GM21717 (cell line): ENCODE data around the gene TSPAN1.
"Not testable (repeated sequence)": the region's sequence is repeated elsewhere in the genome, so short reads cannot be mapped to it uniquely, and the experiment has no call there.

ENCODE experiments used
- ATAC-seq: cut with Tn5 transposase; IDR thresholded peaks from one replicate; pipeline ENCODE4 v1.9.1; 2021; ENCODE audit warnings: mild to moderate bottlenecking, moderate library complexity; ENCODE audit not compliant: unreplicated experiment

Gene TSPAN1

GRCh38 chr1:46215504-46215903 is 40.6 kb downstream of the TSPAN1 start:
- ATAC-seq: no peak

GRCh38 chr1:46218443-46218842 is 43.6 kb downstream of the TSPAN1 start:
- ATAC-seq: no peak

- no peak for ATAC-seq
These were observed 44.9 kb downstream of the TSPAN1 start for GRCh38 chr1:46219551-46220520.

- no peak for ATAC-seq
These were observed 45.9 kb downstream of the TSPAN1 start for GRCh38 chr1:46220808-46221207.

- no peak for ATAC-seq
These were observed 46.9 kb downstream of the TSPAN1 start for GRCh38 chr1:46221749-46222148.

GRCh38 chr1:46223055-46223454 is 48.2 kb downstream of the TSPAN1 start:
- ATAC-seq: not testable (repeated sequence)

- ATAC-seq: peak; percentile 78
These were observed 48.6 kb downstream of the TSPAN1 start for GRCh38 chr1:46223472-46223943.

- no peak for ATAC-seq
These were observed 50.1 kb downstream of the TSPAN1 start for GRCh38 chr1:46224966-46225365.

GRCh38 chr1:46231231-46231630 is 56.3 kb downstream of the TSPAN1 start:
- ATAC-seq: not testable (repeated sequence)
